A549 (cell line): ENCODE results near the gene SMAD6.

Source experiments
- BHLHE40 ChIP-seq: IDR thresholded peaks from 2 replicates; pipeline ENCODE4 v1.6.1; 2012; ENCODE audit warnings: low read depth, low read length, inconsistent platforms
- CHD2 ChIP-seq: fragments of 150-350 bp; IDR thresholded peaks from 2 replicates; pipeline ENCODE4 v1.6.1; 2014; ENCODE audit warnings: low read length; ENCODE audit not compliant: partially characterized antibody
- CHD4 ChIP-seq: fragments of 200-600 bp; sonication (generic); IDR thresholded peaks from 2 replicates; pipeline ENCODE4 v1.6.1; 2016; ENCODE audit warnings: antibody characterized with exemption, mild to moderate bottlenecking, borderline replicate concordance
- CTCF ChIP-seq: fragments of >200 bp; sonication (Bioruptor Twin); formaldehyde crosslinking; IDR thresholded peaks from 3 replicates; pipeline ENCODE4 v1.5.1; 2016
- EP300 ChIP-seq, 2 experiments: fragments of >200 bp; sonication (Bioruptor Twin); formaldehyde crosslinking; IDR thresholded peaks; 2 replicates in 1 of 2; 3 replicates in 1 of 2; pipeline ENCODE4 v1.6.1; 2016 to 2017
- JUNB ChIP-seq: fragments of >200 bp; sonication (Bioruptor Twin); formaldehyde crosslinking; IDR thresholded peaks from 2 replicates; pipeline ENCODE4 v1.6.1; 2016
- MYC ChIP-seq: IDR thresholded peaks from 2 replicates; pipeline ENCODE4 v1.6.1; 2012; ENCODE audit warnings: mild to moderate bottlenecking, inconsistent platforms, low read length, improper control_type of control experiment, borderline replicate concordance
- POLR2AphosphoS2 ChIP-seq: conservative IDR thresholded peaks from 2 replicates; pipeline ENCODE4 v1.6.1; 2012; ENCODE audit warnings: low read length, improper control_type of control experiment, inconsistent platforms
- RCOR1 ChIP-seq: fragments of 150-350 bp; IDR thresholded peaks from 2 replicates; pipeline ENCODE4 v1.6.1; 2014; ENCODE audit warnings: antibody characterized with exemption, low read length, low read depth
- REST ChIP-seq: fragments of 200-600 bp; sonication (generic); IDR thresholded peaks from 2 replicates; pipeline ENCODE4 v1.6.1; 2016; ENCODE audit warnings: antibody characterized with exemption, mild to moderate bottlenecking, moderate library complexity
- TF ChIP-seq, protein P1 (sequence below): fragments of >200 bp; sonication (Bioruptor Twin); formaldehyde crosslinking; IDR thresholded peaks from 3 replicates; pipeline ENCODE4 v1.6.1; 2016
- TF ChIP-seq, protein P2 (sequence below): fragments of 250-450 bp; sonication (Bioruptor Pico); IDR thresholded peaks from 2 replicates; pipeline ENCODE4 v1.5.0; 2020; ENCODE audit warnings: low read depth, mild to moderate bottlenecking, moderate library complexity

GRCh38 chr15:66685638-66686150 is 16.3 kb upstream of the SMAD6 start:
- TF ChIP-seq, protein P1, sequence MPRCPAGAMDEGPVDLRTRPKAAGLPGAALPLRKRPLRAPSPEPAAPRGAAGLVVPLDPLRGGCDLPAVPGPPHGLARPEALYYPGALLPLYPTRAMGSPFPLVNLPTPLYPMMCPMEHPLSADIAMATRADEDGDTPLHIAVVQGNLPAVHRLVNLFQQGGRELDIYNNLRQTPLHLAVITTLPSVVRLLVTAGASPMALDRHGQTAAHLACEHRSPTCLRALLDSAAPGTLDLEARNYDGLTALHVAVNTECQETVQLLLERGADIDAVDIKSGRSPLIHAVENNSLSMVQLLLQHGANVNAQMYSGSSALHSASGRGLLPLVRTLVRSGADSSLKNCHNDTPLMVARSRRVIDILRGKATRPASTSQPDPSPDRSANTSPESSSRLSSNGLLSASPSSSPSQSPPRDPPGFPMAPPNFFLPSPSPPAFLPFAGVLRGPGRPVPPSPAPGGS, result no peak
- no peak for TF ChIP-seq CHD2
- TF ChIP-seq CTCF, result peak; percentile 58
- TF ChIP-seq, protein P2, sequence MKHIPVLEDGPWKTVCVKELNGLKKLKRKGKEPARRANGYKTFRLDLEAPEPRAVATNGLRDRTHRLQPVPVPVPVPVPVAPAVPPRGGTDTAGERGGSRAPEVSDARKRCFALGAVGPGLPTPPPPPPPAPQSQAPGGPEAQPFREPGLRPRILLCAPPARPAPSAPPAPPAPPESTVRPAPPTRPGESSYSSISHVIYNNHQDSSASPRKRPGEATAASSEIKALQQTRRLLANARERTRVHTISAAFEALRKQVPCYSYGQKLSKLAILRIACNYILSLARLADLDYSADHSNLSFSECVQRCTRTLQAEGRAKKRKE (CRISPR knock-in tag), result no peak
- no peak for TF ChIP-seq RCOR1
- no peak for TF ChIP-seq MYC
- no peak for TF ChIP-seq EP300 (IDR thresholded peaks at IDR 0.05)
- no peak for TF ChIP-seq CHD4
- TF ChIP-seq JUNB, result no peak
- no peak for TF ChIP-seq BHLHE40
- no peak for TF ChIP-seq POLR2AphosphoS2
- no peak for TF ChIP-seq REST
